GM21390 (cell line): Measurements from ENCODE around the gene MAPKBP1.

ENCODE experiments used
- ATAC-seq: cut with Tn5 transposase; IDR thresholded peaks from one replicate; pipeline ENCODE4 v1.9.1; 2021; ENCODE audit not compliant: unreplicated experiment

The MAPKBP1 gene

DNA sequence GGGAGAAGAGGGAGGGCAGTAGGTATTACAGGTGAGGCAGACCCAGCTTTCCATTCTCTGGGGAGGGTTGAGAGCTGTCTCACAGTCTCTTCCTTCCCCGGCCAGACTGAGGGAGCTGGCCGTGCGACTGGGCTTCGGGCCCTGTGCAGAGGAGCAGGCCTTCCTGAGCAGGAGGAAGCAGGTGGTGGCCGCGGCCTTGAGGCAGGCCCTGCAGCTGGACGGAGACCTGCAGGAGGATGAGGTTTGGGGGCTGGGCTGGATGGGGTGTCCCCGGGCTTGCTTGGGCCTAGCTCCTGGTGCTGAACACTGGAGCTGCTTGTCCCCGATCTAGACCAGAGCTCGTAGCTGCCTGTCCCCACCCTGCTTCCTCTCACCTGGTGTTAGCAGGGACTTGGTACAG is 69.3 kb downstream of the MAPKBP1 start:
- no peak for ATAC-seq

DNA sequence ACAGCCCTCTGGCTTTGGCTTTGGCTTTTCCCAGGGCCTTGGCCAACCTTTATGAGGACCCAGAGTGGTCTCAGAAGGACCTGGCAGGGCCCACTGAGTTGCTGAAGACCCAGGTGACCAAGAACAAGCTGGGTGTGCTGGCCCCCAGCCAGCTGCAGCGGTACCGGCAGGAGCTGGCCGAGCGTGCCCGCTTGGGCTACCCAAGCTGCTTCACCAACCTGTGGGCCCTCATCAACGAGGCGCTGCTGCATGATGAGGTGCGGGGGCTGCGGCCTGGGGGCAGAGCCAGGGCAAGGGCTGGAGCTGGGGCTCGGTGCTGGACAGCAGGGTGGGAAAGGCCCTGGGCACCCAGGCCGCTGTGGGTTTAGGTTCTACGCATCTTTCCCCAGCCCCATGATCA is 70.5 kb downstream of the MAPKBP1 start:
- no peak for ATAC-seq

DNA sequence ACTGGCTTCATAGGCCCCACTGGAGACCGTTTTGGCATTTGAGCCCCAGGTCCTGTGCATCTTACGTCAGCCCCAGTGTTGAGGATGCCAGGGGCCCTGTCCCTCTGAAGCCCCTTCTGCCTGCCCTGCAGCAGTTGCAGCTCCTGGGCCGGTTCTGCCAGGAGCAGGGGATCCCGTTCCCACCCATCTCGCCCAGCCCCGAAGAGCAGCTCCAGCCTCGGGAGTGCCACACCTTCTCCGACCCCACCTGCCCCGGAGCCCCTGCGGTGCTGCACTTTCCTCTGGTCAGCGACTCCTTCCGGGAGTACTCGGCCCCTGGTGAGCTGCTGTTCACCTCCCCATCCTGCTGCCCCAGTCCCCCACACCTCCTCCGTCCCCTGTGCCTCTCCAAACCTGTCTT is 72.9 kb downstream of the MAPKBP1 start:
- ATAC-seq: no peak

DNA sequence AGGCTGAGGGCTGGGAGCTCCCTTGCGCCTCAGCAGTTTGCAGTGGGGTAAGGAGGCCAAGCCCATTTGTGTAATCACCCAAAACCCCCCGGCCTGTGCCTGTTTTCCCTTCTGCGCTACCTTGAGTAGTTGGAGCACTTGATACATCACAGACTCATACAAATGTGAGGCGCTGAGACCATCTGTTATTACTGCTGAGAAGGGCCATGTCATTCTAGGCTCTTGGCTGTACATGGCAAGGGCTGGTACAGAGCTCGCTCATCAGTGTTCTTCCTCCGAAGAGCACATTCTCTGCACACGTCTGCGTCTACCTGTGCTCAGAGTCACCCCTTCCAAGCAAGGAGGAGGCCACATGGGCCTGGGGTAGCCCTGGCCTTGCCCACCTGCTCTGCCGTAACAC is 73.7 kb downstream of the MAPKBP1 start:
- no peak for ATAC-seq

DNA sequence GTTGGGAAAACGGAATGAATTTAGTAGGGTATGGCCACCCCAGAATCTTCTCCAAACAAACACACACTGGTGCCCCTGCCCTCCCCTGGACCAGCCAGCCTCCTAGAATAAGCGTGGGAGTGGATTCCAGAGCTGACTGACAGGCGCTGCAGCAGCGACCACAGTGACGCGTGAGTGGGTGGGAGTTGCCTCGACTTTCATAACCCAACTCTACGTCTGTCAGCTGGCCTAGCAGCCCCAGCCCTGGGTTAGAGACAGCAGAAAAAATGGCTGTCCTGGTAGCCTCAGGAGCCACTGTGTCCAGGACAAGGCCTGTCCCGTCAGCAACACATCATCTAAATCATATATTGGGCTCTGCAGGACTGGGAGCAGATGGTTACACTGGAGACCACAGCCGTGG is 74.3 kb downstream of the MAPKBP1 start:
- no peak for ATAC-seq

DNA sequence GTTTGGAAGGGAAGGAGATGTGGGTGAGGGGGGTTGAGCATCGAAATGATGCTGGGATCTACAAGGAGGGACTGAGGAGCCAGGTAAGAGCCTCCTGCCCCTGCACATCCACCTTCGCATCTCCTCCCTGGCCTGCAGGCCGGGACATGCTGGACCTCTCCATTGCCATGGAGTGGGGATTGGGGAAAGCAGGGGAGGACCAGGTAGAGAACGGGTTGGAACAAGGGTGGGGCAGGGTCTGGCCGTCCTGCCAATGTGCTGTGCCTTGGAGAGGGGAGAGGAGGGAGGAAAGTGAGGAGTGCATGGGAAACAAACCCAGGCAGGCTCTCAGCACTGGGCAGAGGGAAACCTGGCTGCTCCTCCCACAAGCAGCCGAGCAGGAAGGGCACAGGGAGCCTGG is 74.9 kb downstream of the MAPKBP1 start:
- no peak for ATAC-seq

DNA sequence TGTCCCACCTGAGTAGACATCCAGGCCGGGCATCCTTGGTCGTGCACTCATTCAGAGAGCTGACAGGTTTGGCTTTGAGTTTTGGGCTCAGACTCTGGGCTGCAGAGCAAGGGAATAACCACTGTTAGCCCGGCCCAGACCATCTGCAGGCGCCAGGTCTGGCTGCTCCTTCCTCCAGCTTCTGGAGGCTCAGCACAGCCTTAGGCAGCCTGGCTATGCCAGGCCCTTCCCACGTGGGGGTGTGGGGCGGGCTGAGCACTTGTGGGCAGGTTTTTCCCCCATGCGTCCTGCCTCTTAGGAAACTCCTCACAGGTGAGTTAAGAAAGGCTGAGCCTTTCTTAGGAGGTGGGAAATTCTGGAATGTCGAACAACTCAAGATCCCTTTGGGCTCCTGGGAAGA is 75.6 kb downstream of the MAPKBP1 start:
- ATAC-seq: no peak

DNA sequence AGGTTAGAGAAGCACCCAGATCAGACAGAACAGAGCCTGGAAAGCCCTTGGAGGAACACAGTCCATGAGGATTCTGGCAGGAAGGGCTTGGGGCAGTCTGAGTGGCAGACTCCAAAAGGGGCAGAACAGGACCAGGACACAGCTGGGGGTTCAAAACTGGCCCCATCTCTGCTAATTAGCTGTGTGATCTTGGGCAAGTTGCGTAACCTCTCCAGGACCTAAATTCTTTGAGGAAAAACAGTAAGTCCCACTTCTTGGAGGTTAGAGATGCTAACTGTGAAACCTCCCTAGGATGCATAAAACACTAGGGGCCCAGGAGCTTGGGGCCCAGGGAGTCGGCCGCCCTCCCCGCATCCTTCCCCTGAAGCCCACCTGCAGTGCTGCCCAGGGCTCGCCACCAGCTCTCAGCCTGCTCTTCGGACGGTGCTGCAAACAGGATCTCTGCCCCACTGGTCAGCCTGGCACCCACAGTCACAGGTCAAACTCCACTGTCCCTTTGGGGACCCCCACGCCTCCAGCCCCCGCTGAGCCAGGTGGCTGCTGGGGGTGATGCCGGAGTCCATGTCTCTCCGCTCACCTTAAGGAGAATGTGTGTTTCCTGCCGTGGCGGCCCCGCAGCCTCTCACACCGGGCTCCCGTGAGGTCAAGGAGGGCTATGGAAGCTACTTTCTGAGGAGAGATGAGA is 76.3 kb downstream of the MAPKBP1 start:
- ATAC-seq: no peak

DNA sequence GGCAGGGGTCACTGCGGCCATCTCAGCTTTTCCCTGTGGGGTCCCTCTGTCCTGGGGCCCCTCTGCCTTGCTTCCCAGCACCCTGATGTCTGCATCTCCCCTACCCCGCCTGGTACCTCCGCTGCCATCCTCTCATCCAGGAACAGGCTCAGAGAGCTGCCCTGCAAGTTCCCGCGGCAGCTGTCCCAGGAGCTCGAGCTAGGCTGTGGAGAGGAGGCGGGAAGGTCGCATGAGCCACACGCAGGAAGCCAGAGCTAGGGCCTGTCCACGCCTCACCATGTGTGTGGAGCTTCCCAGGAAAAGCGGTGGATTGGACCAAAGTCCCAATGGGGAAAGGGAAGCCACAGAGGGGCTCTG is 76.9 kb downstream of the MAPKBP1 start:
- ATAC-seq: no peak

DNA sequence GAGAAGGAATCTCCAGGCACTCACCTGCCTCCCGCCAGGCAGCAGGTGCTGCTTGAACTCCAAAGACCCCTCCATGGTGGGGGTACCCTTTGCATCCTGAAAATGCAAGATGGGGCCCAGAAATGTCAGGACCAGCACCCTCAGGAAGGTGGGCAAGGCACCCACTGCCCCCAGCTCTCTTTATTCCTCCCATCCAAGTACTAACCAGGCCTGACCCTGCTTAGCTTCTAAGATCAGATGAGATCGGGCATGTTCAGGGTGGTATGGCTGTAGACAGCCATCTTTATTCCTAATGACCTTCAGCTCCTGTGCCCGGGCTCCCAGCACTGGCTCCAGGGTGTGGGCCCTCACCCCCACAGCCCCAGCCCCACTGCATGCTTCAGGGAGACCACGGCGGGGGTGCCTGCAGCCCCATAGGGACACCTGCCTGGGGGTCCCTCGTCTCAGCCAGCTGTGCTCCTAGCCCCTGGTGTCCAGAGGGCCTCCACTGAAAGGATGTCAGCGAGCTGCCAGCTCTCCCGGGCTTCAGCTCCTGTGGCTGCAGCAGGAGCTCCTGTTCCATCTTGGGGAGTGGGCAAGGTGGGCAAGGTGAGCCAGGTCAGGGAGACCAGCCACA is 77.6 kb downstream of the MAPKBP1 start:
- no peak for ATAC-seq

DNA sequence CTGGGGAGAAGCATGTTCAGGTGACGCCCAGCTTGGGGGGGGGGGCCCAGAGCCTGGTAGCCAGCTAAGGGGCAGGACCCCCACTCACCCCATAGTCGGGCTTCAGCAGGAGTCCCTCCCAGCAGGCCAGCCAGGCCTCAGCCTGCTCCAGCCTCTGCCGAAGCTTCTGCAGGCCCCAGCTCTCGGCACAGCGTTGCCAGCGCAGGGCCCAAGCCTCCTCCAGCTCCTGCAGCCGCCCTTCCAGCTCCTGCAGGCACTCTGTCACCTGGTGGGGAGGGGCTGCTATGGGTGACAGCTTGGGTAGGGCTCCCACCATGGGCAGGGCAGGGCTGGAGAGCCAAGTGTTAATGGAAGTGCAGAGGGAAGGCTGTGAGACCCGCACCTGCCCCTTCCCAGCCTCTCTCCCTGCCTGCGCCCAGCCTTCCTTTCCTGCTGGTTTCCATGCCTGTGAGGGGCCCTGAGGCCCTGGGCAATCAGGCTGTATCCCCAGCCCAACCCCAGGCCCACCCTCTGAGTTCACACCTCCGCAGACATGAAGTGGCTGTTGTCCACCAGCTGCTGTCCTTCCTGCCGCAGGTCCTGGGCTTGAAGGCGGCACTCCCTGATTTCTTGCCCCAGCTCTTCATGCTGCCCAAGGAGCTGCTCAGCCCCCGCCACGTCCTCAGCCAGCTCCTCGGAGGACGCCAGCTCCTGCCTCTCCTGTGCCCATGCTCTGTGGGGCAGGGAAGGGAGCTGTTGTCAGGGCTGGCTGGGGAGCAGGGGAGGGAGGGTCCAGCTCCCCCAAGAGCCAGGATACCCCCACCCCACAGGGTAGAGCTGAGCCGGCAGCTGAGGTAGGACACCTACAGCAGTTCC is 78.7 kb downstream of the MAPKBP1 start:
- ATAC-seq: no peak

DNA sequence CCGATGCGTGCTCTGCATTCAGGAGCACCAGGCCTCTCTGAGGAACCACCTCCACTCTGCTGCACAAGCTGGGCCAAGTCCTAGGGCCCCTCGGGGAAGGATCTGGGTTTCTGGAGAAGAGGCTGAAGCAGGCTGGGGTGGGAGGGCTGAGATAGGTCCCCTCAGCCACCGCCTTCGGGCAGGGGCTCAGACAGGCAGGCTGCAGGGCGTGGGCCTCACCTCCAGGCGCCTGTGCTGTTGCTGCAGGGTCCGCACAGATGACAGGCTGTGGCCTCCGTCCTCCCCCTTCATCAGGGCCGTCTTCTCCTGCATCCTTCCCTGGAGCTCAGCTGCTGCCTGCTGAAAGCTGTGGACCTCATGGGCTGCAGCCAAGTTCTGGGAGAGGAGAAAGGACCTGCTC is 79.5 kb downstream of the MAPKBP1 start:
- no peak for ATAC-seq

DNA sequence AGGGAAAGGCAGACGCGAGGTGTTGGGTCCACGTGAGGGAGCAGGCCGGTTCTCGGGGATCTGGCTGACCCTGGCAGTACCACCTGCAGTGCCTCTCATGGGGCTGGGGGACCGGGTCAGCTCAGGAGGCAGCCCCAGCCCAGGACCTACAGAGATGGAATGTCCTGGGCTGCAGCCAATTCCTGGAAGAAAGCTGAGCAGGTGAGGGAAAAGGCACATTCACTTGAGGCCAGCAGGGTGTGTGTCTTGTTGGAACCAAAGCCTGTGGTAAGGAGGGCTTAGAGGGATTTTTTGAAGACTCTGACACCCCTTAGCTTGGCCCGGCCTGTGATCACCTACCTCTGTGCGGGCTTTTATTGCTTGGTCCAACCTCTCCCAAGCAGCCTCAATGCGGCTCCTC is 80.2 kb downstream of the MAPKBP1 start:
- ATAC-seq: no peak

DNA sequence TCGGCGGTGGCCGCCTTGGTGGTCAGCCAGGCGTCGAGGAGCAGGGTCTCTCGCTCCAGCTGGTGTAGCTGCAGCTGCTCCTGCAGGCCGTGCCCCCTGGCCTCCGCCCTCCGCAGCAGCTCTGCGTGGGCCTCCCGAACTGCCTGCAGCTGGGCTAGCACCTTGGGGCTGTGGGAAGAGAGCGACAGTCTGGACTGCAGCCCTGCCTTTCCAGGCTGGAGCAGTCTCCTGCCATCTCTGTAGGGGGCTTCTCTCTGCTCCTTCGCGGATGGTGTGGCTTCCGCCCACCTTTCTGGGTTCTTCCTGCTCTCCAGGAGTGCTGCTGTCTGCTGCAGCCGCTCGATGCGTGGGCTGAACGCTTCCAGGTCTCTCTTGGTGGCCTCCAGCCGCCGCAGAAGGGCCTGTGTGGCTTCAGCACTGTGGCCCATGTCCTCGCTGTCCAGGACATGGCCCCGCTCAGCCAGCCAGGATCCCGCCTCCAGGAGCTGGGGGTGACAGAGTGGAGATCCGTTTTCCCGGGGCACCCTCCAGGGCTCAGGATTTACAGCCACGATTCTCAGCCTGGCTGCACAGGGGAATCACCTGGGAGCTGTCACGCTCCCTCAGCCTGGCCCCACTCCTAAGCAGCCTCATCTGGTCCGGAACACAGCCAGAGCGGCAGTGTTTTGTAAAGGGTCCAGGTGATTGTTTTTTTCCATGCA is 81.1 kb downstream of the MAPKBP1 start:
- ATAC-seq: no peak

DNA sequence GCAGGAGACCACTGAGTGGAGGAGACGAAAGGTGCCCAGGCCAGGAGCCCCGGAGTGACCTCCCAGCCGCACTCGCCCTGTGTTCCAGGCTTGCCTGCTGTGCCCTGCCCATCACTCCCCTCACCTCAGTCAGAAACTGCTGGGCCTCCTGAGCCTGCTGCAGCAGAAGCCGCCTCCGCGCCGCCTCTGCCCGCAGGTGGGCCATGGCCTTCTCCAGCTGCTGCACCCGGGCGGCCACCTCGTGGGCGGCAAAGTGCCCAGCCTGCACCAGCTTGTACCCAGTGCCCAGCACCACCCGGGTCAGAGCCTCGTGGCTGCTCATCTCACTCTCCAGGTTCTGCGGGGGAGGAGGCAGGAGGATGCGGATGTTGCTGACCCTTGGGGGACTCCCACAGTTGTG is 82.0 kb downstream of the MAPKBP1 start:
- ATAC-seq: no peak

DNA sequence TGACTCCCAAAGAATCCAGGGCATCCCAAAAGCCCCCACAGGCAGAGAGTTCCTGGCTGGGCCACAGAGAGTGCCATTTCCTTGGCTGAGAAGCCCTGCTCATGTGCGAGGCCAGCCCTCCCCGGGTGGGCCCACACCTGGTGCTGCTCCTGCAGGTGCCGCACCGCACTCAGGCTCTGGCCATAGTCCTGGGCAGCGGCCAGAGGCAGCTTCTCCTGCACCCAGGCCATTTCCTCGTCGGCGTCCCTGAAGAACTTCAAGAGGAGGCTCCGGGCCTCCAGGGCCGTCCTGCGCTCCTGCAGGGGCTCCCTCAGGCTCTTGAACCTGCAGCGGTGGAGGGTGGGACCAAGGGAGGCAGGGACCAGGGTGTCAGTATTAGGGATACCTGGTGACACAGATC is 82.4 kb downstream of the MAPKBP1 start:
- no peak for ATAC-seq

DNA sequence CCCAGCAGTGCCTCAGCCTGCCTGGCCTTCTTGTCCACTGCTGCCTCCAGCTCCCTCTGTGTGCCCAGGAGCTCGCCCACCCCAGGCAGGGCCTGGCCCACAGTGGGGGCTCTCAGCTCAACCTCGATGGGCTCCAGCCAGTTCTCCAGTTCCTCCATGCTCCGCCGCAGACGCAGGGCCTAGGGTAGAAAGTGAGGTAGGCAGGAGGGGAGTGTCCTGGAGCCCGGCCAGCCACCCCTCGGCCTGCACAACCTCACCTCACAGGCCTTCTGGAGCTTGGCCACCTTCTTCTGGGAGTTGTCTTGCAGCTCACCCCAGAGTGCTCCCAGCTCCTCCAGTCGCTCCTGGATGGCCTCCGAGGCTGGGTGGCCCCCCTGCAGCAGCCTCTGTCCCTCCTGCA is 83.0 kb downstream of the MAPKBP1 start:
- no peak for ATAC-seq

DNA sequence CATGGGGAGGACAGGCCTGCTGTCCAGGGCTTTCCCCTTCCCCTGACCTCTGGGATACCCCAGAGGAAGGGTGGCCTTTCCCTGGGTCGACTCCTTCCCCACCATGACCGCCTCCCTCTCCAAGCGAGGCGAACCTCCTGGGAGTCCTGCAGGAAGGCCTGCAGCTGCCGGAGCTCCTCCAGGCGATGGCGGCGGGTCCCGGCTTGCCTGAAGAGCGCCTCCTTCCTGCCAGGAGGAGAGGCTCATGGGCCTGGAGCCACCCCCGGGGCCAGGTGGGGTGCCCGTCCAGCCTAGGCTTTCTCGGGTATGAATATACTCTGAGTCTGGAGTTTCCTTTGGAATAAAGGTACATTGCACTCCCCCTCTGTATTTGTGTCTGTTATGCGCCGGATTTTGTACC is 84.5 kb downstream of the MAPKBP1 start:
- no peak for ATAC-seq

DNA sequence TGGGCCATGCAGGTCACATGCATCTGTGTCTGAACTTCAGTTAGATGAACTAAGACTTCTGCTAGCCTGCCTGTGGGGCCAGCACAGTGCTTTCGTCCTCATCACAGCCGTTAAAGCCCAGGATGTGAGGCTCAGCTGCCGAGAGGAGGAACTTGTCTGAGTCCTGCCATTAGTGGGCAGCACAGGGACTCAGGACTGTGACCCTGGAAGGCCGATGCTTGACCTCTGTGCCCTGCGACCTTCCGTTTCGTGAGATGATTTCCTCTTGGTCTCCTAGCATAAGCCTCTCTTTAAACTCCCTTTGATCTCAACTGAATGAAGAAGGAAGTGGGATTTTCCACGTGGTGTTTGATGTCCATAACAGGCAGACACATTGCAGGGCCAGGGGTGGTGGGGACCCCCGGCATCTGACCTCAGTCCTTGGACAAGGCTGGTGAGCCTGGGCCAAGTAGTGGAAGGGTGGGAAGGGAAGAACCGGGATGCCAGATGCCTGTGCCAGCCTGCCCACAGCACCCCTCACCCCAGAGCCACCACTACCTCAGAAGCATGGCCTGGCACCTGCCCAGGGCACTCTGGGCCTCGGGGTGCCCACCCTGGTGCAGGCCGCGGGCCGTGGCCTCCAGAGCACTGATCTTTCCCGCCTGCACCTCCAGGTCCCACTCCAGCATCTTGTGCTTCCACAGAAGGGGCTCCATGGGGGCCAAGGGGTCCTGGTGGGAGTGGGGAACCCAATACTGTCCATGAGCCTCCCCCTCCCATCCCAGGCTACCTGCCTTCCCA is 86.0 kb downstream of the MAPKBP1 start:
- no peak for ATAC-seq

DNA sequence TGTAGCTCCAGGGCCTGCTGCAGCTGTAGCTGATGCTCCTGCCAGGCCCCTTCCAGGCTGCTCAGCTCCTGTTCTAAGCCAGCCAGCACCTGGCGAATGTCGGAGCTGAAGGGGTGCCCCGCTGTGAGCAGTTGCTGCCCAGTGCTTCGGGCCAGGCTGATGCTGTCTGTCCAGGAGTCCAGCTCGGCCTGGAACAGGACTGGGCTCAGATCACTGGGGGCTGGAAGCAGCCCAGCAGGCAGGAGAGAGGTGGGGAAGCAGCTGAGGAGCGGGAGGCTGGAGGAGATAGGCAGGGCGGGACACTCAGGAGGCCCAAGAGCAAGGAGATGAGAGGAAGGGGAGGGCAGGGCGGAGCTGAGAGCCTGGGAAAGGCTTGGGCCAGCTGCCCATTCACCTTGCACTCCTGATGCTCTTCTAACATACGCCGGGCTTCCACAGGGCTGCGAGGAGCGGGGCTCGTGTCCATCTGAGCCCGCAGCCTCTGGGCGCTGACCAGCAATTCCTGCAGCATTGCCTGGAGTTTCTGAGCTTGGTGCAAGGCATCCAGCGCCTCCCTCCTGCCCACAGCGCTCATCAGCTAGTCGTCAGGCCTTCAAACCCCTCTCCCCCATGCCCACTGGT is 87.6 kb downstream of the MAPKBP1 start:
- no peak for ATAC-seq
